Stomach smooth muscle (tissue), 2 donors: Measurements from ENCODE around the gene PCDHGA7.
"Not testable (repeated sequence)": the region's sequence is repeated elsewhere in the genome, so short reads cannot be mapped to it uniquely, and the experiment has no call there.

Source experiments
- H3K27ac ChIP-seq: one replicate; pipeline ENCODE4 v1.7.0; 2013; ENCODE audit warnings: mild to moderate bottlenecking, low read length, inconsistent platforms
- H3K27me3 ChIP-seq, 2 donors: one replicate each; pipeline ENCODE4 v1.7.0; 2013; ENCODE audit warnings: low read length in 2 of 2; ENCODE audit not compliant: insufficient read depth in 2 of 2, control insufficient read depth in 1 of 2
- H3K36me3 ChIP-seq, 2 donors: one replicate each; pipeline ENCODE4 v1.7.0; 2013; ENCODE audit warnings: low read length in 2 of 2; ENCODE audit not compliant: control insufficient read depth in 2 of 2, insufficient read depth in 2 of 2
- H3K4me1 ChIP-seq: one replicate; pipeline ENCODE4 v1.7.0; 2013; ENCODE audit warnings: low read length; ENCODE audit not compliant: control insufficient read depth, insufficient read depth
- H3K4me3 ChIP-seq, 2 donors: one replicate each; pipeline ENCODE4 v1.7.0; 2013; ENCODE audit warnings: low read length in 2 of 2
- H3K9ac ChIP-seq, 2 donors: one replicate each; pipeline ENCODE4 v1.7.0; 2013; ENCODE audit warnings: low read length in 2 of 2, mild to moderate bottlenecking in 1 of 2
- H3K9me3 ChIP-seq, 2 donors: one replicate each; pipeline ENCODE4 v1.7.0; 2013; ENCODE audit warnings: low read length in 2 of 2; ENCODE audit not compliant: control insufficient read depth in 2 of 2
- donor health status: healthy.
- donor health status: Pancreatic carcinoma.

Gene PCDHGA7

GRCh38 chr5:141419074-141419880, 36.7 kb downstream of the PCDHGA7 start:
- Histone ChIP-seq H3K4me3 (peak overlapping the region; percentile 41 to 68), H3K9ac (no peak overlapping the region), H3K27ac (no peak overlapping the region), H3K9me3 (peaks cover 27 to 66% of the 10 kb centered on the region in 2 donors), H3K27me3 (no peaks in the 10 kb centered on the region), H3K36me3 (peaks cover 2 to 8% of the 10 kb centered on the region in 2 donors), H3K4me1 (peaks cover 3% of the 10 kb centered on the region)

GRCh38 chr5:141420855-141421488, 38.4 kb downstream of the PCDHGA7 start, which contains the start of gene PCDHGA11:
TSS of gene PCDHGA11 (plus strand) at chr5:141421051. CDS start at chr5:141421228, 177 bp downstream.
- no peaks in the 10 kb centered on the region for H3K27me3 ChIP-seq
- peaks cover 34 to 73% of the 10 kb centered on the region in 2 donors for H3K9me3 ChIP-seq
- H3K36me3 ChIP-seq: peaks cover 3 to 8% of the 10 kb centered on the region in 2 donors
- no peak within 1 kb of the TSS for H3K27ac ChIP-seq
- H3K4me3 ChIP-seq: peak within 1 kb of the TSS; percentile 54 to 59
- H3K9ac ChIP-seq: no peak within 1 kb of the TSS
- peaks cover 3% of the 10 kb centered on the region for H3K4me1 ChIP-seq

GRCh38 chr5:141421489-141421855, 38.9 kb downstream of the PCDHGA7 start:
- Histone ChIP-seq H3K9ac (no peak overlapping the region), H3K27me3 (no peaks in the 10 kb centered on the region), H3K36me3 (peaks cover 4 to 8% of the 10 kb centered on the region in 2 donors), H3K4me3 (peak overlapping the region; percentile 54 to 59), H3K4me1 (peaks cover 3% of the 10 kb centered on the region), H3K27ac (no peak overlapping the region), H3K9me3 (peaks cover 38 to 78% of the 10 kb centered on the region in 2 donors)

- Histone ChIP-seq H3K27ac (no peak overlapping the region), H3K9ac (no peak overlapping the region), H3K4me3 (peak overlapping the region; percentile 40 to 59), H3K36me3 (peaks cover 4 to 8% of the 10 kb centered on the region in 2 donors), H3K9me3 (peaks cover 48 to 89% of the 10 kb centered on the region in 2 donors), H3K27me3 (no peaks in the 10 kb centered on the region), H3K4me1 (peaks cover 3% of the 10 kb centered on the region)
Observed at GRCh38 chr5:141422742-141423291, 40.3 kb downstream of the PCDHGA7 start.

GRCh38 chr5:141427783-141428426, 45.4 kb downstream of the PCDHGA7 start:
- Histone ChIP-seq H3K4me3 (peak overlapping the region; percentile 22 to 48), H3K9me3 (peaks cover 27 to 76% of the 10 kb centered on the region in 2 donors), H3K9ac (no peak overlapping the region), H3K4me1 (no peaks in the 10 kb centered on the region), H3K27me3 (no peaks in the 10 kb centered on the region), H3K36me3 (peaks cover 0 to 3% of the 10 kb centered on the region in 2 donors), H3K27ac (no peak overlapping the region)

GRCh38 chr5:141430332-141431113, 48.0 kb downstream of the PCDHGA7 start, which contains the start of gene PCDHGA12:
TSS of gene PCDHGA12 (plus strand) at chr5:141430507. CDS start at chr5:141430760, 253 bp downstream.
- no peaks in the 10 kb centered on the region for H3K4me1 ChIP-seq
- no peak within 1 kb of the TSS for H3K27ac ChIP-seq
- H3K4me3 ChIP-seq: peak within 1 kb of the TSS; percentile 58 to 59
- H3K27me3 ChIP-seq: no peaks in the 10 kb centered on the region
- no peak within 1 kb of the TSS for H3K9ac ChIP-seq
- H3K9me3 ChIP-seq: peaks cover 21 to 68% of the 10 kb centered on the region in 2 donors
- peaks cover 0 to 3% of the 10 kb centered on the region in 2 donors for H3K36me3 ChIP-seq

GRCh38 chr5:141431286-141431685, 48.7 kb downstream of the PCDHGA7 start:
- peaks cover 15 to 61% of the 10 kb centered on the region in 2 donors for H3K9me3 ChIP-seq
- H3K4me3 ChIP-seq: peak overlapping the region; percentile 58 to 59
- no peaks in the 10 kb centered on the region for H3K36me3 ChIP-seq
- H3K4me1 ChIP-seq: no peaks in the 10 kb centered on the region
- H3K27me3 ChIP-seq: no peaks in the 10 kb centered on the region
- H3K9ac ChIP-seq: no peak overlapping the region
- H3K27ac ChIP-seq: no peak overlapping the region

GRCh38 chr5:141432308-141432707, 49.8 kb downstream of the PCDHGA7 start:
- not testable (repeated sequence) for H3K27me3 ChIP-seq
- H3K9me3 ChIP-seq: peaks cover 5 to 53% of the 10 kb centered on the region in 2 donors

GRCh38 chr5:141432726-141433125, 50.2 kb downstream of the PCDHGA7 start:
- not testable (repeated sequence) for H3K27ac ChIP-seq, H3K9ac ChIP-seq, H3K36me3 ChIP-seq, H3K4me3 ChIP-seq, H3K27me3 ChIP-seq, H3K4me1 ChIP-seq
- peaks cover 4 to 52% of the 10 kb centered on the region in 2 donors for H3K9me3 ChIP-seq

More at GRCh38 chr5:141432308-141432707, 49.8 kb downstream of the PCDHGA7 start:
- peak overlapping the region; percentile 58 to 59 for H3K4me3 ChIP-seq
- not testable (repeated sequence) for H3K4me1 ChIP-seq, H3K27ac ChIP-seq, H3K9ac ChIP-seq, H3K36me3 ChIP-seq

GRCh38 chr5:141434006-141434405, 51.5 kb downstream of the PCDHGA7 start:
- Histone ChIP-seq H3K27me3 (no peaks in the 10 kb centered on the region), H3K4me1 (no peaks in the 10 kb centered on the region), H3K9ac (no peak overlapping the region), H3K36me3 (no peaks in the 10 kb centered on the region), H3K9me3 (peaks cover 6 to 48% of the 10 kb centered on the region in 2 donors), H3K27ac (no peak overlapping the region), H3K4me3 (no peak overlapping the region)
